ENCODE measurements around the gene FAAH2.
"Not testable (repeated sequence)": the region's sequence is repeated elsewhere in the genome, so short reads cannot be mapped to it uniquely, and the experiment has no call there.

The FAAH2 gene

DNA sequence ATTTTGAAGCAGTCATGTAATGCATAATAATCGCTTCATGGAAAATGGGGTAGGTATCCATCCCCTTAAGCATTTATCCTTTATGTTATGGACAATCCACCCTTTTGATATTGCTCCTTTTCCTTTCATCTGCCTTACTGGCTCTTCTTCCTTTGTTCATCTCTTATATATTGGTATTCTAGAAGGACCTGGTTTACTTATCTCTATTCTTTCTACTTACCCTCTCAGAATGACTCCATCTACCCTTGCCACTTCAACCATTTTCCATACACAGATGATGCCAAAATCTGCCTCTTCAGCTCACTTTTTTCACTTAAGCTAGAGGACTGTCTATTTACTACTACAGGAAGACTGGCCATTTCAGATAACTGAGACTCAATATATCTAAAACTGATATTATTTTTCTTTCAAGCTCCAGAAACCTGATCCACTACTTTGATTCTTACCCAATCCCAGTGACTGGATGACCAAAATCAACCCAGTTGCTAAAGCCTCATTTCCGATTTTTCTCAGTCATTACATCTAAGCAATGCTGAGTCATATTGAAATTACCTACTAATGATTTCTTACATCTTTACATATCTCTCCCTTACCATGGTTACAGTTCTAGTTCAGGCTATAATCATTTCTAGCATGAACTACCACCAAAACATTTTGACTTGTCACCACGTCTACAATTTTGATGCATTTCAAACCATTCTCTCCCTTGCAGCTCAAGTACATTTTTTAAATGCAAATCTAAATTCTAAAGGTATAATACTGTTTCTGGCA is 93.7 kb downstream of the FAAH2 start:
- no peak for DNase-seq

DNA sequence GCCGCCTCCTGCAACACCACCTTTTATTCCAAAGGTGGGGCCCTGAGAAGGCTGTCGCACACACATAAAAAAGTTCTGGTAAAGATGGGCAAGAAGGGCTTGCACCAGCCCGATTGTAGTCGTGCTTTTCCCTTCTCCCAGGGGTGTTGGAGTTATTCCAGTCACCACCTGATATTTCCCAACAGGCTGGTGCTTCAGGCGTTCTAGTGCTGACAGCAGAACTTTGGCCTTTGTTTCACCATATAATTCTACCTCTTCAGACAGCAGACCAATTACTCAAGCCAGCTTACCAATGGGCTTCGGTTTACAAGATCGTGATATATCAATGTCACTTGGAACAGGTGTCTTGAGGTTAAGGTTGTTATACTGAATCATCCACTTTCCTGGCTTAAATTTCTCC is 107.7 kb downstream of the FAAH2 start:
- not testable (repeated sequence) for DNase-seq

DNA sequence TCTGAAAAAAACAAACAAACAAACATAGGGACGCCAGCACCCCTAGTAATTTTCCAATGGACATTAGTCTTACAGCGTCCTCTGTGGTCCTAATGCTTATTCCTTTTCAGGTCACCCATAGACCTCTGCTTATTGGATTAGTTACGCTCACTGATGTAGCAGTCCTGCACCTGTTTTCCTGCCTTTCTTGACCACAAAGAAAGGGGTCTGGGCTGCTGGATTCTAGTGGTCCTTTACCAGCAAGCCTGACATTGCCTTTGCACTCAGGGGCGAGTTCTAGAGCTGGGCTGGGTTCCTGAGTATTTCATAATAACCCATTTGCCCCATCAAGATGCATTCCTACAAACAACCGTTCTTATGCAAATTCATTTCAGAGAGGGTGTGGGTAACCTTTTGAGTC is 116.7 kb downstream of the FAAH2 start:
- not testable (repeated sequence) for DNase-seq

DNA sequence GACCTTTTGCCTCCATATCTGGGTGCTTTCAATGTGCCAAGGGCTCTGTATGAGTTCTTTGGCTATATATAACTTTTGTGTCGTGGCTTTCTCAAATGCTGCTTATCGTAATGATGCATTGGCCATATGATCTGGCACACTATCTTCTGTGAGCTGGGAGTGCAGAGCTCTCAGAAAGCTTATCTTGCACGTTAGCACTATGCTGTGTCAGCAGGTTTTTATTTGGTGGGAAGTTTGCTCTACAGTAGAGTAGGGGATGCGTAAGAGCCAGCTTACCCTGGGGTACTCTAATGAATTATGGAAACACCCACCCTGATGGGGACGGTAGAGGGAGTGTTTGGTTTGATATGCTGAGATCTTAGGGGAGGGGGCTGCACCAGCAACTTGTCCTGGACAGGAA is 119.6 kb downstream of the FAAH2 start:
- no peak for DNase-seq

DNA sequence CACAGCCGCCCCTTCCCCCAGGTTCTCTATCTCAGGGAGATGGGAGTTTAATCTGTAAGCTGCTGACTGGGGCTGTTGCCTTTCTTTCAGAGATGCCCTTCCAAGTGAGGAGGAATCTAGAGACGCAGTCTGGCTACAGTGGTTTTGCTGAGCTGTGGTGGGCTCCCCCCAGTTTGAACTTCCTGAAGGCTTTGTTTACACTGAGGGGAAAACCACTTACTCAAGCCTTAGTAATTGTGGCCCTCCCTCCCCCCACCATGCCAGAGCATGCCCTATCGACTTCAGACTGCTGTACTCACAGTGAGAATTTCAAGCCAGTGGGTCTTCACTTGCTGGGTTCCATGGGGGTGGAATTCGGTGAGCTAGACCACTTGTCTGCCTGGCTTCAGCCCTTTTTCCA is 131.3 kb downstream of the FAAH2 start:
- DNase-seq, result peak in 1 of 2 experiments; percentile 2

DNA sequence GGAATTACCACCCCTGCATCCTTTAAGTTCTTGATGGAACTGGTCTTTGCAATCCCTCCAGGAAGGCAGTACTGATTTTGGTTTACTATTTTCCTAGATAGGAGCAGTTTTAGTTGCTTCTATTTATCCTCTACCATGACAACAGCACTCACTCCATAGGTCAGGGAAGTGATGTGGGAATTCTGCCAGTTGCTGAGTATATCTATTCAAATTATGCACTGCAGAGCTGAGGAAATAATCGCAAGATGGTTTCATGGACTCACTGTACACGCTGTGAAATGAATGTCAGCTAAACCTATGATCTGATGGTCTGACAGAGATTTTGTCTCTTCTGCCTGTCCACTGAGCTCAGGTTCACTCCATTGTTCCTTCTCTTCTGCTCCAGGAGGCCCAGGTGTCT is 135.8 kb downstream of the FAAH2 start:
- no peak for DNase-seq

DNA sequence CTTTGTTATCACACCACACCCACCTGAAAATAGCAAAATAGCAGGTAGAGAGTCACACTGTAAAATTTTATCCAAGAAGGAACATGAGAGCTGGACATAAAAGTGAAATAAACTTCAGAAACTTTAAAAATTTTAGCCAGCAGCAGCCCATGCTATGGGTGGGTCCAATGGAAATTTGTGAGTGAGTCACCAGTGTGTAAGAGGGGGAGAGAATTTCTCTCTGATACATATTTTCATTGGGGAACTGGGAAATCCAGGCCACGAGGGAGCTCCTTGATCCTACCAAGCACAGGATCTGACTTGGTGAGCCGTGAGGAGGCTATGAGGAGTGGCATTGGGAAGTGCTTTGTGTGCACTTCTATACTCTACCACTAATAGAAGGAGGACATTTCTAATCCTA is 136.3 kb downstream of the FAAH2 start:
- DNase-seq, result no peak

DNA sequence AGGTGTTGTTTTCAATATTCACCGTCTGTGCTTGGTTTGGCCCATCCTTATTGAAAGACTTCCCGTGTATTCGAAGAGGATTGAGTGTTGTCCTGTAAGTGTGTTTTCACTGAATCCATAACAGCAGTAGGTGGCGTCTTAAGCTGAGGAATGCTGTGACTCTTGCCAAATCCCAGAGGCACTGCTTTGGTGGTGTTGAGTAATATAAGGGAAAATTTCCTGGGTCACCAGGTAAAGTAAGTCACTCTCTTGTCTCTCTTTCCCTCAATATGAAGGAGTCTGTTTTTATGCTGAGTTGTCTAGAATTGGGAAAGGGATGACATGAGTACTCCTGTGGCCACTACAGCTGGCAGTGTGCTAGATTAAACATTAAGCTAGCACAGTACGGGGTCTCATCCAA is 158.6 kb downstream of the FAAH2 start:
- DNase-seq, result no peak

DNA sequence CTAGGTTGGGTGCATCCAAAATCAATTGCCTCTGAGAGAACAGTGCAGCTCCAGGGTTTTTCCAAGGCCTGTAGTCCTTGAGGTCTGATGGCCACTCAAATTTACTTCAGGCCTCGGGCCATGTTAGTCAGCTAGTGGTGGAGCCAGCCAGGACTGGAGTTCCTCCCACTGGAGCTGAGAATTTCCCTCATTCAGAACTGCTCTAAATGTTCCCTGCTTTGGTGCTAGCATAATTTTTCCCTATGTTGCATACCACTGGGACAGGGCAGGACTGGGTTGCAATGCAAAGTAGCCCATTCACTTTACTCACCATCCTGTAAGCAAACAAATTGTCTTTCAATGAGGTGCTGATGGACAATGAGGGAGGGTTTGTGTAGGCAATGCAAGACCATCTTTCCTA is 159.3 kb downstream of the FAAH2 start:
- no peak for DNase-seq

DNA sequence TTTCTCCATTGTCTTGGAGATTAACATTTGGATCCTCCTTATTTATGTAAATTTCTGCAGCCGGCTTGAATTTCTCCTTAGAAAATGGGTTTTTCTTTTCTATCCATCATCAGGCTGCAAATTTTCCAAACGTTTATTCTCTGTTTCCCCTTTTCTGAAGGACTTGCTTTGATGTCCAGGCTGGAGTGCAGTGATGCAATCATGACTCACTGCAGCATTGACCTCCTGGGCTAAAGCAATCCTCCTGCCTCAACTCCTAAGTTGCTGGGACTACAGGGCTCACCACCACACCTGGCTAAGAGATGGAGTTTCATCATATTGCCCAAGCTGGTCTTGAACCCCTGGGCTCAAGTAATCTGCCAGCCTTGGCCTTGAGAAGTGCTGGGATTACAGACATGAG is 161.3 kb downstream of the FAAH2 start:
- DNase-seq, result no peak

DNA sequence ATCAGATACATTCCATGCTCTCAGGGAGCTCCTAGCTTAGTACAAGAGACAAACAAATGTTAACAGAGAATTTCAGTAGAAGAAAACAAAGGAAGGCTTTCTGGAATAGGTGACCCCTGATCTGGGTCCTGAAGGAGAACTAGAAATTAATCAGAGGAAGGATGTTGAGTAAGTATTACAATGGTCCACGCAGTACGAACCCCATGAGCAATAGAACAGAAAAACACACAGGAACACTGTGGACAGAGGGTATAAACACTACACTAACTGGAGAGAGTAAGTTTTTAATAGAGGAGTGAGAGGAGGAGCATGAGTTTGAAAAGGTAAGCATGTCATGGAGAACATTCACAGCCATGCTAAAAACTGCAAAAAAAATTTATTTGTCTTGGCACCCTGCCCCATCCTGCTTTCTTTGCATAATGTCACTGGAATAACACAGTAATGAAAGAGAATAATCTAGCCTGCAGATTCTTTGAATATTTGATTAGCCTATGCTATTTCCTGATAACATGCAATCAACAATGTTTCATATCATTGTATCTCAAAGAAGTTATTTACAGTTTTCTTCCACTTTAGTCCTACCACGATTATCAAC is 165.0 kb downstream of the FAAH2 start:
- DNase-seq, result no peak

DNA sequence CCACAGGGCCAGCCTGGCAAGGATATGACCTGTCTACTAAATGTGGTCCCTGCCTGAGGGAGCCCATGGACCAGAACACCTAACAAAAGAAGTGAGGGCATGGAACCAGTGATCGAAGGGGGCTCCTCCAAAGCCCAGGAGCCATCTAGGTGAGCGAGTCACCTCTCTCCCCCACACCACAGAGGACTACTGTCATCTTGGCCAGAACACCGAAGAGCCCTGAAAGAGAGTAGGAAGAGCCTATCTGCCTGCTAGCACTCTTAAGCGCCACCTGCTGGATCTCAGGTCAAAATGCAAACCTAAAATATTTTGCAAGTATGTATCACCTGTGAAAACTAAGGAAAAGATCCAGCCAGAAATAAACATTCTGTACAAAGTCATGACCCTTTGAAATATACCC is 167.4 kb downstream of the FAAH2 start:
- peak in 1 of 2 experiments; percentile 3 for DNase-seq

DNA sequence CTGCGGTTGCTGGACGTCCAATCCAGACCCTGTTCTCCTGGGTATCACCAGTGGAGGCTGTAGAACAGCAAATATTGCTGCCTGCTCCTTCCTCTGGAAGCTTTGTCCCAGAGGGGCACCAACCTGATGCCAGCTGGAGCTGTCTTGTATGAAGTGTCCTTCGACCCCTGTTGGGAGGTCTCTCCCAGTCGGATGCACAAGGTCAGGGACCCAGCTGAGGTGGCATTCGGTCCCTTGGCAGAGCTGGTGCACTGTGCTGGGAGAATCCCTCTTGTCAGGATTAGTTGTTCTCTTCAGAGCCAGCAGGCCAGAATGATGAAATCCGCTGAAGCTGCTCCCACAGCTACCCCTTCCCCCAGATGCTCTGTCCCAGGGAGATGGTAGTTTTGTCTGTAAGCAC is 195.0 kb downstream of the FAAH2 start:
- DNase-seq, result no peak

DNA sequence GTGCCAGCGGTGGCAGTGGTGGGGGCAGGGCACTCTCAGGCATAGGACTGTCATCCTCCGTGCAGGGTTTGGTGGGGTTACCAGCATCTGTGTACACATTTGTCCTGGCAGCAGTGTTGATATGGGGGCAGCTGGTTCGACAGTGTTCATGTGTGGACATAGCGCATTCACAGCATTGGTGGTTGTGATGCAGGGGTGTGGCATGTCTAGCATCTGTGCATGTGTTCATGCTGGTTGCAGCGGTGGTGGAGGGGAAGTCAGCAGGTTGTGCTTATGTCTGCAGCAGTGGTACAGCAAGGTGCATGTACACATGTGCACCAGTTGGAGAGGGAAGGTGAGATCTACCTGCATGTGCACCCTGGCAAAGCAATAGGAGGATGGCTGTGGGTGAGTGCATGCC is 230.0 kb downstream of the FAAH2 start:
- DNase-seq, result no peak

DNA sequence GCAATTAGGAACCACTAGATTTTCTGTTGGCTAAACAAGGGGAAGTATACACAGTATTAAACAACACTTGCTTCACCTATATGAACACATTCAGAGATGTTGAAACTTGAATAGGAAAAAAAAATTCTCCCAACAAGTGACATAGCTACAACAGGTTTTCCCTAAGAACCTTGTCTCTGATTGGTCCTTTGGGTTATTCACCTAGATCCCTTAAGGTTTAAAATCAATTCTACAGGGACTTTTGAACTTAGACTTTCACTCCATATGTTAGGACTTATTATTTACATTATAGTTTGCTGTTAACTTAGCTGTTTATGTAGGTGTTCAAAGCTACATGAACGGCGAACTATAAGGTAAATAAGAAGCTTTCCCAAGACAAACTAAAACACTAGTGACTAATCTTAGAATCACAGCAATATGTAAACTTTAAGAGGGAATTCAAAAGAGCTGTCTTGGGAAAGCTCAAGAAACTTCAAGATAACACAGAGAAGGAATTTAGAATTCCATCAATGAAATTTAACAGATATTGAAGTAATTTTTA is 233.1 kb downstream of the FAAH2 start:
- no peak for DNase-seq

DNA sequence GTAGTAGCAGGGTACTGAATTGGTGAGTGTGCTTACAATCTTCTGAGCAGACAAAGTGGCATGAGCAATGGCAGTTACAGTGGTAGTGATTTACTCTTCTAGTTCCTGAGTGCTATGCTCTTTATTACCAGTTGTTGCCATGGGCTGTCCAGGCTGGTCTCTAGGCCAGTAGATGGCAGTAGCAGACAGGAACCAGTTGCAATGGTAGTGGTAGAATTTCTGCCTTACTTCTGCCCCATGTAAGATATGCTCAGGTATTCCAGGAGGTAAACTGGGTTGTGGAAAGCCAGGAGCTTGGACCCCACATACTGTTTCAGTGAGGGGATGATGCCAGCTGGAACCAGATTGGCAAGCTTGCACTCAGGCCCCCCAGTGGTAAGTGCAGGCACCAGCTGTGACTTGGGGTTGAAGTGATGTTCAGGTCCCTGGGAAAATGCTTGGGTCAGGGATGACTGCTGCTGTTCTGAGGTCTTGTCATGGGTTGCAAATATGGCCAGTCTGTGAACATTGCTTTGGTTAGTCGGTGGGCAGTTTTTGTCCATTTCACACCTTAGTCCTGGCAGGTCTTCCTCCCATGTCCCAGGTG is 242.3 kb downstream of the FAAH2 start:
- DNase-seq, result peak; percentile 1 to 10
